IPS-18c (cell line): ENCODE results near the gene POGZ.
A peak's percentile ranks its signal among the peaks of the same experiment; 100 is the strongest.
"Not testable (repeated sequence)": the region's sequence is repeated elsewhere in the genome, so short reads cannot be mapped to it uniquely, and the experiment has no call there.

Experiments used
- H3K4me3 ChIP-seq: 2 replicates; pipeline ENCODE4 v1.7.0; 2013; ENCODE audit warnings: low read depth, mild to moderate bottlenecking, low read length, moderate library complexity; ENCODE audit not compliant: insufficient read depth
- H3K9me3 ChIP-seq: one replicate; pipeline ENCODE4 v1.6.1; 2013; ENCODE audit warnings: mild to moderate bottlenecking, low read length, moderate library complexity; ENCODE audit not compliant: control insufficient read depth, insufficient read depth

The POGZ gene

GRCh38 chr1:151401860-151402259, 57.4 kb downstream of the POGZ start:
- H3K4me3 ChIP-seq, result no peak overlapping the region
- no peaks in the 10 kb centered on the region for H3K9me3 ChIP-seq

GRCh38 chr1:151401125-151401788, 58.0 kb downstream of the POGZ start:
- Histone ChIP-seq H3K4me3 (no peak overlapping the region), H3K9me3 (no peaks in the 10 kb centered on the region)

- Histone ChIP-seq H3K4me3 (peak within 1 kb of the TSS; percentile 81), H3K9me3 (no peaks in the 10 kb centered on the region)
Measured at GRCh38 chr1:151399324-151400171, 59.7 kb downstream of the POGZ start, which contains the start of gene PSMB4. TSS of gene PSMB4 (plus strand) at chr1:151399573. CDS start at chr1:151399588, 15 bp downstream.

- H3K4me3 ChIP-seq, H3K9me3 ChIP-seq: not testable (repeated sequence)
Measured at GRCh38 chr1:151396265-151396664, 63.0 kb downstream of the POGZ start.

GRCh38 chr1:151393583-151393982, 65.7 kb downstream of the POGZ start:
- no peaks in the 10 kb centered on the region for H3K9me3 ChIP-seq
- H3K4me3 ChIP-seq, result no peak overlapping the region

GRCh38 chr1:151391079-151391563, 68.2 kb downstream of the POGZ start:
- Histone ChIP-seq H3K9me3 (no peaks in the 10 kb centered on the region), H3K4me3 (no peak overlapping the region)

- H3K9me3 ChIP-seq, H3K4me3 ChIP-seq: not testable (repeated sequence)
Measured at GRCh38 chr1:151390221-151391078, 68.8 kb downstream of the POGZ start.

GRCh38 chr1:151386002-151386401, 73.3 kb downstream of the POGZ start:
- H3K9me3 ChIP-seq, result no peaks in the 10 kb centered on the region

GRCh38 chr1:151384584-151384983, 74.7 kb downstream of the POGZ start:
- Histone ChIP-seq H3K4me3 (no peak overlapping the region), H3K9me3 (no peaks in the 10 kb centered on the region)

More at GRCh38 chr1:151386002-151386401, 73.3 kb downstream of the POGZ start:
- H3K4me3 ChIP-seq, result no peak overlapping the region

- no peak overlapping the region for H3K4me3 ChIP-seq
- no peaks in the 10 kb centered on the region for H3K9me3 ChIP-seq
Measured at GRCh38 chr1:151377150-151377884, 82.0 kb downstream of the POGZ start.

- H3K9me3 ChIP-seq, result no peaks in the 10 kb centered on the region
- H3K4me3 ChIP-seq, result no peak overlapping the region
Measured at GRCh38 chr1:151373196-151373595, 86.1 kb downstream of the POGZ start.

GRCh38 chr1:151372058-151372934, 87.0 kb downstream of the POGZ start, which contains the start of gene SELENBP1:
TSS of gene SELENBP1 (minus strand) at chr1:151372705. CDS start at chr1:151372641, 64 bp downstream.
- H3K9me3 ChIP-seq, result no peaks in the 10 kb centered on the region
- H3K4me3 ChIP-seq, result peak within 1 kb of the TSS; percentile 46

- H3K9me3 ChIP-seq, result no peaks in the 10 kb centered on the region
- H3K4me3 ChIP-seq, result peak overlapping the region; percentile 46
Measured at GRCh38 chr1:151371370-151372057, 87.8 kb downstream of the POGZ start.

GRCh38 chr1:151370211-151370911, 88.9 kb downstream of the POGZ start:
- Histone ChIP-seq H3K9me3 (no peaks in the 10 kb centered on the region), H3K4me3 (no peak overlapping the region)

GRCh38 chr1:151369621-151370048, 89.7 kb downstream of the POGZ start:
- no peak overlapping the region for H3K4me3 ChIP-seq
- no peaks in the 10 kb centered on the region for H3K9me3 ChIP-seq
